ENCODE data around the gene MXD1. TPM values are rescaled to one million over a fixed set of nuclear protein-coding genes. Genes with fewer than 3 reads are reported as not detected.
A peak's percentile ranks its signal among the peaks of the same experiment; 100 is the strongest.

The MXD1 gene
- total and polyA plus RNA-seq, 2 experiments from 2014 or later = 1.8 to 3.9 TPM

GRCh38 chr2:69933839-69934613 lies 19.1 kb downstream of the MXD1 start:
- peaks cover 24% of the 10 kb centered on the region for H3K4me1 Mint-ChIP-seq
- Histone ChIP-seq H3K4me3 (no peak overlapping the region), H3K27me3 (ENCODE audit: insufficient read depth) (no peaks in the 10 kb centered on the region), H3F3A (replicated peaks; ENCODE audit: low read depth) (no peaks in the 10 kb centered on the region), H3K36me3 (ENCODE audit: insufficient read depth) (no peaks in the 10 kb centered on the region), H2AFZ (no peak overlapping the region), H3K27ac (ENCODE audit: low read depth) (no peak overlapping the region), H3K4me1 (ENCODE audit: insufficient read depth) (peaks cover 4% of the 10 kb centered on the region; the same call in 1 of the 2 replicates), H4K20me1 (replicated peaks; ENCODE audit: insufficient read depth) (no peaks in the 10 kb centered on the region), H3K9me2 (ENCODE audit: insufficient read depth) (no peaks in the 10 kb centered on the region), H3K79me2 (replicated peaks; ENCODE audit: insufficient read depth) (no peaks in the 10 kb centered on the region), H3K4me2 (no peak overlapping the region)
- no peaks in the 10 kb centered on the region for H3K9me3 Mint-ChIP-seq
- H3K36me3 Mint-ChIP-seq (ENCODE audit: low read depth) = peaks cover 6% of the 10 kb centered on the region
- peak overlapping the region; percentile 53 for H3K27ac Mint-ChIP-seq
- no peak for ATAC-seq
- H3K4me3 Mint-ChIP-seq = no peak overlapping the region; the same call in 2 of the 3 replicates
- H3K27me3 Mint-ChIP-seq (ENCODE audit: insufficient read depth, low read depth, poor library complexity) = peaks cover 6% of the 10 kb centered on the region
- DNase-seq (ENCODE audit: low spot score) = no peak
- TF ChIP-seq EZH2phosphoT487 (IDR thresholded peaks at IDR 0.05; ENCODE audit: unreplicated experiment) (no peak), NANOG (IDR thresholded peaks at IDR 0.05; ENCODE audit: borderline replicate concordance) (no peak), JUNB (IDR thresholded peaks at IDR 0.05; ENCODE audit: unreplicated experiment) (no peak), ZNF331 (CRISPR knock-in tag; IDR thresholded peaks at IDR 0.05; ENCODE audit: low read depth) (no peak), ZNF462 (CRISPR knock-in tag; IDR thresholded peaks at IDR 0.05) (no peak)

- H3K9me2 ChIP-seq (ENCODE audit: insufficient read depth) = no peaks in the 10 kb centered on the region
- no peak overlapping the region for H3K4me2 ChIP-seq
- H3K27me3 ChIP-seq (ENCODE audit: insufficient read depth) = no peaks in the 10 kb centered on the region
- H3K4me3 ChIP-seq = no peak overlapping the region
- H3K79me2 ChIP-seq (replicated peaks; ENCODE audit: insufficient read depth) = no peaks in the 10 kb centered on the region
- H4K20me1 ChIP-seq (replicated peaks; ENCODE audit: insufficient read depth) = no peaks in the 10 kb centered on the region
- Mint-ChIP-seq H3K4me3 (no peak overlapping the region; the same call in 2 of the 3 replicates), H3K9me3 (no peaks in the 10 kb centered on the region), H3K36me3 (ENCODE audit: low read depth) (peaks cover 6% of the 10 kb centered on the region), H3K4me1 (peaks cover 24% of the 10 kb centered on the region), H3K27ac (peak overlapping the region; percentile 53), H3K27me3 (ENCODE audit: insufficient read depth, low read depth, poor library complexity) (peaks cover 6% of the 10 kb centered on the region)
- no peaks in the 10 kb centered on the region for H3F3A ChIP-seq (replicated peaks; ENCODE audit: low read depth)
- H2AFZ ChIP-seq = no peak overlapping the region
- H3K4me1 ChIP-seq (ENCODE audit: insufficient read depth) = peaks cover 4% of the 10 kb centered on the region; the same call in 1 of the 2 replicates
- no peaks in the 10 kb centered on the region for H3K36me3 ChIP-seq (ENCODE audit: insufficient read depth)
- DNase-seq (ENCODE audit: low spot score) (no peak), ATAC-seq (no peak)
- H3K27ac ChIP-seq (ENCODE audit: low read depth) = no peak overlapping the region
- TF ChIP-seq REST (IDR thresholded peaks at IDR 0.05; ENCODE audit: unreplicated experiment) = no peak
- no peak for TF ChIP-seq POLR2AphosphoS5 (IDR thresholded peaks at IDR 0.05; ENCODE audit: low read depth)
- TF ChIP-seq NANOG (IDR thresholded peaks at IDR 0.05; ENCODE audit: borderline replicate concordance) = no peak
- TF ChIP-seq ETS1 (IDR thresholded peaks at IDR 0.05) = no peak
- TF ChIP-seq ZNF114 (CRISPR knock-in tag; IDR thresholded peaks at IDR 0.05) = no peak
- no peak for TF ChIP-seq ZNF331 (CRISPR knock-in tag; IDR thresholded peaks at IDR 0.05; ENCODE audit: low read depth)
- TF ChIP-seq CREB1 (CRISPR knock-in tag; IDR thresholded peaks at IDR 0.05; ENCODE audit: low read depth) = no peak
These were observed 19.7 kb downstream of the MXD1 start for GRCh38 chr2:69934614-69934908.

All from GM23338 (cell line).